CD4-positive, alpha-beta T cell treated with Interleukin-12 subunit alpha and Interleukin-12 subunit beta, for 1 hour (primary cell): Measurements from ENCODE around the gene ROCK1.
A peak's percentile ranks its signal among the peaks of the same experiment; 100 is the strongest.
"Not testable (repeated sequence)": the region's sequence is repeated elsewhere in the genome, so short reads cannot be mapped to it uniquely, and the experiment has no call there.

Experiments used
- DNase-seq: peaks from one replicate; pipeline ENCODE4 v3.0.0-alpha.2; 2020

Gene ROCK1

DNA sequence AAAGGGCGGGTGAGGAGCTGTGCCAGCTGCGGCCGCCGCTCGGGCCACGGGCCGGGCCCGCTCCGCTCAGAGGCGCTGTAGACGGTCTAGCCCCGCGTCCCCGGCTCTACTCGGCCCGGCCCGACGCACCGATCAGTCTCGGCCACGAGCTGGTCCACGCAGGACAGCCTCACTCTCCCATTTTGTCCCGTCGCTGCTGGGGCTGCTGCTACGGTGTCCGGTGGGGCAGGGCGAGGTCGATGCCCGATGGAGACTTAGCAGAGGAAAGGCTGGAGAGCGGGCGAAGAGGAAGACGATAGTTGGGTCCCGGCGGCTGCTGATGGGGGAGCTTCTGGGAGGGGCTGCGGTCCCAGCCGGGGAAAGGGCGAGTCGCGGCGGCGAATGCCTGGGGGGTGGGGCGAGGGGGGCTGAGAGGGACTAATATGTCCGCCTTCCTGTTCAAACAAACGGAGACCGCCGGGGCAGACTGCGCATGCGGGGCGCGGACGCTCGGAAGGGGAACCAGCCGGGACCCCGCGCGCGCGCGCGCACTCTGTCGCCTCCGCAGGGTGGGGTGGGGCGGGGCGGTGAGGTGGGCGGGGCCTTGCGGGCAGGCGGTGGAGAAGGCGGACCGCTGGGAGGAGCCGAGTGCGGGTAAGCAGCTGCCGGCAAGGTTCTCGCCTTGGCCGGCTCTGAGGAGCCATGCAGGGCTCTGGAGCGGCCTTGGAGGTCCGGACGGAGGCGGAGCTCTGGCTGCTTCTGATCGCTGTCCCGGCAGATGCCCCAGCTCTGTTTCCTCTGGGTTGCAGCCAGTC, at the start of gene ROCK1:
TSS of gene ROCK1 (minus strand) at position 468 of the 794 bp plus-strand sequence. CDS start 903 bp downstream, outside the sequence.
- peak; percentile 99 for DNase-seq

DNA sequence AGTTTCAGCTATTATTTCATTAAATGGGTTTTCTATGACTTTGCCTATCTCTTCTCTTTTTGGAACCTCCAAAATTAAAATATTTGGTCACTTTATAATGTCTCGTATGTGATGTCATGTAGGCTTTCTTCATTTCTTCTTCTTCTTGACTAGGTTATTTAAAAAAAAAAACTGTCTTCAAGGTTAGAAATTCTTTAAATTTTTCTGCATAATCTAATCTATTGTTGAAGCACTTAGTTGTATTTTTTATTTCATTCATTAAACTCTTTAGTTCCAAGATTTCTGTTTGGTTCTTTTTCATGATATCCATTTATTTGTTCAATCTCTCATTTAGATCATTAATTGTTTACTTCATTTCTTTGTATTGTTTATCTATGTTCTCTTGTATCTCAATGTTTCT, 43.8 kb upstream of the ROCK1 start:
- DNase-seq = no peak

DNA sequence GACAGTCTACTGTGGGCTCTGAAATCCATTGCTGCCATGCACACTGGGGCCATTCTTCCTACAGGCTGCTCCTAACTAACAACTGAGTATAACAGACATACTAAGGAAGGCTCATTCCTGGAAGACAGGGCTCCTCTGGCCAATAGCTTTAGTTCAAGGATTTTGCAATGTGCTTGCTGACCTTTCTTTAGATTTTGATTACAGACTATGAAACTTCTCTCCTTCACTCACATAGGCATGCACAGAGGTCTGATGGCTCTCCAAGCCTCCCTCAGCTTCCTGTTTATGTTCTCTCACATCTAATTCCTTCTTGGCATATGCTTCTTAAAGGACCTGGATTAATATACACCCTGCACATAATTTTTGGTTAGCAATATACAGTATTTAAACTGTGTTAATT, 34.4 kb upstream of the ROCK1 start:
- no peak for DNase-seq

DNA sequence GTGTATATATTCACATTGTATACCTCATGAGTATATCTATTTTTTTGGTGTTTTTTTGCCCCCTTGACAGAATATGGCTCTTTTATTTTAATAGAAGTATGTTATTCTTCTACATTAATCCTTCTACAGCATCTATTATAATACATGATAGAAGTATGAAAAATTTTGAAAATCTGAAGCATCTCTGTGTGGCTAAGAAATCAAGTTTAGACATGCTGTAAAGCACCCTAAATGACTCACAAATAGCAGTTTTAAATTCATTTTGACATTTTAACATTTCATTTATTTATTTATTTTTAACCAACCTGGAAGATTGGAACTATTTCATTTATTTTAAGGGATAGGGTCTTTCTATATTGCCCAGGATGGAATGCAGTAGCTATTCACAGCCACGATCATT, 33.8 kb upstream of the ROCK1 start:
- no peak for DNase-seq

DNA sequence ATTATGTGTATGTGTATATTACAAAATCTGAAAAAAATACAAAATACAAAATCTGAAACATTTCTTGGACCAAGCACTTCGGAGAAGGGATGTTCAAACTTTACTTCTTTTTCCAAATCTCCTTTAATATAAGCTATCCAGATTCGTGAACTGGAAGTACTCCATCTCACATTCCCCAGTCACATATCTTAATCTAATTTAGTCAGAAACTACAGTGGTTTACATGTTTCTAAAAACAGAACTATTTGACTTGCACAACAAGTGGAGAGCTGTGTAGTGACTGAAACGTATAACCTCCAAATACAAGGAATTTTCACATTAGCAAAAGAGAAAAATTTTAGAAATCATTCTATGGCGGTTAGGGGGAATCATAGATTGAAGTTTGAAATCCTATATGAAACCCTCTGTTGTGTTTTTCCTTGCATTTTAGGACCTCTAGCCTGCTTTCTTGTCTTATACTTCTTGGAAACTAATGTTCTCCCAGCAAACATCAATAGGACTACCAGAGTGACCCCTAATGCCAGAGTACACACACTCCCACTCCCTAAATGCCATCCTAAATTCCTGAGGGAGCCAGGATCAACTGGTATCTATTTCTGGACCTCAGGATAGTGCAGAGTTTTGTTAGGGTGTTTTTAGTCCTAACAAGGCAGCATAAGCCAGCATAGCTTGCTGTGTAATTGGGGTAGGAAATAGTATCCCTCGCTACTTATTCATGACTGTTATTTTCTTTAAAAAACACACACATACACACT, 30.2 kb upstream of the ROCK1 start:
- DNase-seq = no peak

DNA sequence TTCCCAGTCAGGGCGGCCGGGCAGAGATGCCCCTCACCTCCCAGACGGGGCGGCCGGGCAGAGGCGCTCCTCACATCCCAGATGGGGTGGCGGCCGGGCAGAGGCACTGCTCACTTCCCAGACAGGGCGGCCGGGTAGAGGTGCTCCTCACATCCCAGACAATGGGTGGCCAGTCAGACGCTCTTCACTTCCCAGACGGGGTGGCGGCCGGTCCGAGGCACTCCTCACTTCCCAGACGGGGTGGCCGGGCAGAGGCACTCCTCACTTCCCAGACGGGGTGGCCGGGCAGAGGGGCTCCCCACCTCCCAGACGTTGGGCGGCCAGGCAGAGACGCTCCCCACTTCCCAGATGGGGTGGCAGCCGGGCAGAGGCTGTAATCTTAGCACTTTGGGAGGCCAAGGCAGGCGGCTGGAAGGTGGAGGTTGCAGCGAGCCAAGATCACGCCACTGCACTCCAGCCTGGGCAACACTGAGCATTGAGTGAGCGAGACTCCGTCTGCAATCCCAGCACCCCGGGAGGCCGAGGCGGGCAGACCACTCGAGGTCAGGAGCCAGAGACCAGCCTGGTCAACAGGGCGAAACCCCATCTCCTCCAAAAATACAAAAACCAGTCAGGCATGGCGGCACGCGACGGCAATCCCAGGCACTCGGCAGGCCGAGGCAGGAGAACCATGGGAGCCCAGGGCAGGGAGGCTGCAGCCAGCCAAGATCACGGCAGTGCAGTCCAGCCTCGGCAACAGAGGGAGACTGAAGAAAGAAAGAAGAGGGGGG, 26.3 kb upstream of the ROCK1 start:
- not testable (repeated sequence) for DNase-seq

DNA sequence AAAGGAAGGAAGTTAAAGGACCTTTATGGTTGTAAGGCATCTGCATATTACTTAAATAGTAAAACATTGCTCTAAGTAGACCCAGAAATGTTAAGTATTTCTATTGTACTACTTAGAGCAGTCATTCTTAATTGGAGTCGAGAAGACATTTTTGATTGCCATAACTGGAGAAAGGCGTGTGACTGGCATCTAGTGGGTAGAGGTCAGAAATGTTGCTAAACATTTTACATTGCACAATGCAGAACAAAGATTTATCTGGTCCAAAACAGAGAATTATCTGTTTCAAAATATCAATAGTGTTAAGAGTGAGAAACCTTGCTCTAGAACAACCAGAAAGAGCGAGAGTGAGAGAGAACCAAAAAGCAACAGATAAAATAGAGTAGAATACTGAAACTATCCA, 23.3 kb upstream of the ROCK1 start:
- DNase-seq = peak; percentile 55

DNA sequence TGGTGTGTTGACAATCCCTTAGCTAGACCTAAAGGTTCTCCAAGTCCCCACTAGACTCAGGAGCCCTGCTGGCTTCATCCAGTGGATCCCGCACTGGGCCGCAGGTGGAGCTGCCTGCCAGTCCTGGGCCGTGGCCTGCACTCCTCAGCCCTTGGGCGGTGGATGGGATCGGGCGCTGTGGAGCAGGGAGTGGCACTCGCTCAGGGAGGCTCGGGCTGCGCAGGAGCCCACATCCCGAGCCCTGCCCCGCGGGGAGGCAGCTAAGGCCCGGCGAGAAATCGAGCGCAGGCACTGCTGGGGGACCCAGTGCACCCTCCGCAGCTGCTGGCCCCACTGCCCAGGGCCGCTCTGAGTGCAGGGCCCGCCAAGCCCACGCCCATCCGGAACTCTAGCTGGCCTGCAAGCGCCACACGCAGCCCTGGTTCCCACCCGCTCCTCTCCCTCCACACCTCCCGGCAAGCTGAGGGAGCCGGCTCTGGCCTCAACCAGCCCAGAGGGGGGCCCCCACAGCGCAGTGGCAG, 20.8 kb upstream of the ROCK1 start:
- DNase-seq = no peak

DNA sequence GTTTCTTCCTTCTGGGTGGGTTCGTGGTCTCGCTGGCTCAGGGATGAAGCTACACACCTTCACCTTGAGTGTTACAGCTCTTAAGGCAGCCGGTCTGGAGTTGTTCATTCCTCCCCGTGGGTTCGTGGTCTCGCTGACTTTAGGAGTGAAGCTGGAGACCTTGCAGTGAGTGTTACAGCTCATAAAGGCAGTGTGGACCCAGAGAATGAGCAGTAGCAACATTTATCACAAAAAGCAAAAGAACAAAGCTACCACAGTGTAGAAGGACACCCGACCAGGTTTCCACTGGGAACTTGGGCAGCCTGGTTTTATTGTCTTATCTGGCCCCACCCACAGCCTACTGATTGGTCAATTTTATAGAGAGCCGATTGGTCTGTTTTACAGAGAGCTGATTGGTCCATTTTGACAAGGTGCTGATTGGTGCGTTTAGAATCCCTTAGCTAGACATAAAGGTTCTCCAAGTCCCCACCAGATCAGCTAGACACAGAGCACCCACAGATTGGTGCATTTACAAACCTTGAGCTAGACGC, 20.1 kb upstream of the ROCK1 start:
- no peak for DNase-seq

DNA sequence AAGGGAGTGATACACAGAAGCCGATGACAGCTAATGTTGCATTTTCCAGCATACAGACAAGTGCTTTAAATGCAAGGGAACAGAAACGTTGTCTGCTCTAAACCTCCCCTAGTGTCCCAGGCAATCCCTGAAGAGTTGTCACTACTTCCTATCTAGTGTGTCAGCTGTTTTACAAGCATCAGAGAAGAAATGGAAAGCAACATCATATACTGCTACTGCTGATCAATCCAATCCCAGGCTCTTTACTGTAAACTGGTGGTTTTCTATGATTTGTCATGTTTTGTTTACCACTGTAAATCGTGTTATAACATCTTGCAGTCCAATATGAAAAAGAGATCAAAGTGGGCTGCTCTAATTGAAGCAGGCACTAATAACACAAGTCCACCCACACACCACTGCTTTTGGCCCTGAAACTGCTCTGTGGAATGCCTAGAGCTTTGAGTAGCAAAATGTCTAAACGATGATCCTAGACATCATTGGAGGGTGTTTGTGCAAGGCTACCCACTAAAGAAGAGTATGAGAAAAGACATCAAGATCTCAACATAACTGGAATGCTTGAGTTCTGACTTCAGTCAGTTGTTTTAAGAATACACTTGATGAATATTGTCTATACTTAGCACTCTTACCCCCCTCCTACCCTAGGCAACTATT, 18.1 kb upstream of the ROCK1 start:
- DNase-seq = no peak

DNA sequence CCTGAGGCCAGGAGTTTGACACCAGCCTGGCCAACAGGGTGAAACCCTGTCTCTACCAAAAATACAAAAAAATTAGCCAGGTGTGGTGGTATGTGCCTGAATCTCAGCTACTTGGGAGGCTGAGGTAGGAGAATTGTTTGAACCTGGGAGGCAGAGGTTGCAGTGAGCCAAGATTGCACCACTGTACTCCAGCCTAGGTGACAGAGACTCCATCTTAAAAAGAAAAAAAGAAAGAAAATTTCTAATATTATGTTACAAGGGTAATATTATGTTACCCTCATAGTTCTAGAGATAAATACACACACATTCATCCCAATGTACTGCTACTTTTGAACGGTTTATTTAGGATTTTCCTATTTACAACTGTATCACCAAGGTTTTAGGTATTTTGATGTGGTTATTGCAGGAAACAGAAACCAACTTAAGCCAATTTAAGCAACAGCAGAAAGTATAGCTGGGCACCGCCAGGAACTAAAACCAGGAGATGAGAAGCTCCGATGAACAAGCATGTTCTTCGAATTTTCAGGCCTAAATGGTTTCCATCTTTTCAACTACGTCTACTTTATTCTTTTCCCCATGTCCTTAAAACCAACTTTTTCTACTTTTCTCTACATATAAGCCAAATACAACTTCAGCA, 11.8 kb upstream of the ROCK1 start:
- DNase-seq = no peak

DNA sequence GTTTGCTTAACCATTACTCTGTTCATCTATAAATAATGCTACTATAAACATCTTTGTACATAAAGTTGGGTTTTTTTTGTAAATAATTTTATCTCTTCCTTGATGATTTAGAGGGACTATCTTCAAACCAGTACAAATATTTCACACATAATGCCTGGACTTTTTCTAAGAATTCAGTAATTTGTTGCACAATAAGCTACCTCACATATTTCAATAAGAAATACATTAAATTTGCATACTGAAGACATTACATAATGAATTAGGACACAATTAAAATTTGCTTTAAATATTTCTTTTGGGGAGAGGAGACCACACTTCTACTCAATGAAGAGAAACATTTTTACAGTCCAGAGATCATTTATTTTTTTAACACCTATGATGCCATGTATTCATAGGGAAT, 7.2 kb upstream of the ROCK1 start:
- DNase-seq = no peak

DNA sequence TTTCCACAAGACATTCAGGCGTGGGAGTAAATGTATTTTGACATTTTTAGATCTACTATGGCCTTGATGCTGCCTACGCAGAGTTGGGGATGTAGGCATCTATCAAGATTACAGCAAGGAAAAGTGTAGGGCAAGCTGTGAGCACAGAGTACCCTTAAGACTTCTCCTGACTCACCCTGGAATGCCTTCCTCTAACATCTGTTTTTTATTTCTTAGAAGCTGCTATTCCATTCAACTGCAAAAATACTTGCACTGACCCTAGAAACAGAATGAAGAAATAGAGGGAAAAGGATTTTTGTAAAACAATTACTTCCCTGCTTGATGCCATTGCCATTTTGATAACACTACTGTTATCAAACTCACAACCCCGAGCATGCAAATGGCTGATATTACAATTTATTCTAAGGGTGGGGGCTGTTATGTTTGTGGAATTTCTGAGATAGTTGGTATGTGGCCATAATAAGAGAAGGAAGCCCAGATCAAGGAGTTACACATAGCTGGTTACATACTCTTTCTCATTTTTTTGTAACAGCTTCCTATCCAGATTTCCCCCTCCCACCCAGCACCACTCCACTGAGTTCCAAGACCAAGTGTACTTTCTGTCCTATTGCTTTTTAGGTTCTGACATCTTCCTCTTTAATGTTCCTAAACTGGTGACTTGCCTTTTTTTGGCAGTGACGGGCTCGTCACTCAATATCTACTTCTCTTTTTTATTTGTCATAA, 6.0 kb upstream of the ROCK1 start:
- no peak for DNase-seq

DNA sequence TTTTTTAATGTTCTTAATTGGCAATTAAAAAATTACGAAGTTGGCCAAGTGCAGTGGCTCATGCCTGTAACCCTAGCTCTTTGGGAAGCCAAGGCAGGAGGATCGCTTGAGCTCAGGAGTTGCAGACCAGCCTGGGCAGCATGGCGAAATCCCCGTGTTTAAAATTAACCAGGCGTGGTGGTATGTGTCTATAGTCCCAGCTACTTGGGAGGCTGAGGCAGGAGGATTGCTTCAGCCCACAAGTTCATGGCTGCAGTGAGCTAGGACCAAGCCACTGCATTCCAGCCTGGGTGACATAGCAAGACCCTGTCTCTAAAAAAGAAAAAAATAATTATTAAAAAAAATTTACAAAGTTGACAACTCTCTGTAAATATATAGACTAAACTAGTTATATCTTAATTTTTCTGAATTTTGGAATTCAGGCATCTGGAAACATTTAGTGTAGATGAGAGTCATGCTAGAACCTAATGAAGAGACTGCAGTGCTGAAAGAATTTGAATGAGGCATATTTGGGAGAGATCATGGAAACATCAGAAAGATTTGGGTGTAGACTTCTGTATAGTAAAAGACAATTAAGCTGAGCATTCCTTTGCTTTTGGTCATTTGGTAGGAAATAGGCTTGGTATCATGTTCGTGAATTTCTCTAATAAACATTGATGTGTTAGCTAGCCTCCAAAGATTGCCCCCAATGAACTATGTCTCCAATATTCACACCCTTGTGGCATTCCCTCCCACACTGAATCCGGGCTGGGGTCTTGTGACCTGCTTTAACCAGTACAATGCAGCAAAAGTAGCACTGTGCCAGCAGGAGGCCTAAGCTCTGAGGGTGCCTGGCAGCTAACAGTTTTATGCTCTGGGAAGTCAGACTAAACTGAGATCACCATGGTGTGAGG, 4.2 kb upstream of the ROCK1 start:
- DNase-seq = no peak

DNA sequence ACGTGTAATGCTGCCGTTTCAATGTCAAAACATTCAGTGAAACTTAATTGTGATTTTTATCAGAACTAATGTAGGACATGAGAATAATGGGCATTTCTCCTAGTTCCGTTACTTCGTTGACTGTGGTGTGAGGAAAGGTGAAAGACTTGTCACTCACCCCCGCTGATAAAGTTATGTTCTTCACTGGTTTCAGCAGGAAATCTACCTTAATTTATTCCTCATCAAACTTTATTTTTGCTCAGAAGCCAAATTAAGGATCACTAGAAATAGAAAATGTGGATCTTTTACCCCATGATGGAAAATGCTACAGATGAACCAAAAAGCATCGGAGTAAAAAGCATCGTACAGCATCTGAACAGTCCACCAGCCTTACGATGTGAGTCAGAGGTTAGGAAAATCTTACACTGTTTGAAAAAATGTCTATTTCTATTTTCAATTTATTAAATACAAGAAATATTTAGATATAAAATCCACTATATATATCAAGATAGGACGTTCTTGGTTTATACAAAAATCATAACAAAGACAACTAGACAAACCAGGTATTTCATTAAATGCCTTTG, 1.0 kb upstream of the ROCK1 start:
- no peak for DNase-seq

DNA sequence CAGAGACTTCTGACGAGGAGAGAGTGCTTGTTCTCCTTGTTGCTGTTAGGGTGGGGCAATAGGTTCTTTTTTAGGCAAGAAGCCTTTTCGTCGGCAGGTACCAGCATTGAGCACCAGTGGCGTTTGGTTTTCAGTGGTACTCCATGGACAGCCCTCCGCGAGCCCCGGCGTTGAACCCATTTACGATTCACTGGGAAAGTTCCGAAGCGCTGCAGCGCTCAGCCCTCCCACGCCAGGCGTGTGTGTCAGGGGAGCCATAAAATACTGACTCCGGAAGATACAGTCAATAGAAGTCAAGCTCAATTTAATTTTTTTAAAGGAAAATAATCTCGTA, 494 bp upstream of the ROCK1 start:
- no peak for DNase-seq

DNA sequence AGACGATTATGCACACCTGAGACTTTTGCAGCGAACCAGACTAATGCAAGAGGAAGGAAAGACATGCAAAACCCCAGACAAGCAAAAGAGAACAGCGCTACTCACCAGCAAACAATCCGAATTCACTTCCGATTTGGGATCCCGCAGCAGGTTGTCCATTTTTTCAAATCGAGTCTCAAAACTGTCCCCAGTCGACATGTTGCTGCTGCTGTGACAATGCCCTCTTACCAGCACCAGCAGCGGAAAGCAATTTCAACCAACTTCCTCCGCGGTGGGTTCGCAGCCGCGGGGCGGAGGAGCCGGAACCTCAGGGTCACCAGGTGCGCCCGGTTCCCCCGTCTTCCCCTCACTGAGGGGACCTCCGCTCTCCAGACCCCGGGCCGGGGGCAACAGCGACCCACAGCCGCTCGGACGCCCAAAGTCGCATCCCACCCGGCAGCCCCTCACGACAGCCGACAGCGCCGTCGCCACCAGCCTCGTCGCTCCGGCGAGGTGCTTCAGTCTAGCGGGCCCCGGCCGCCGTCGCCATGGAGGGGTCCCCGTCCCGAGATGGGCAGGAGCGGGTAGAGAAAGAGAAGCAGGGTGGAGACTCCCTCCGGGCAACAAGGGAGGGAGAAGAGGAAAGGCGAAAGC, 784 bp downstream of the ROCK1 start:
- DNase-seq = peak; percentile 72

DNA sequence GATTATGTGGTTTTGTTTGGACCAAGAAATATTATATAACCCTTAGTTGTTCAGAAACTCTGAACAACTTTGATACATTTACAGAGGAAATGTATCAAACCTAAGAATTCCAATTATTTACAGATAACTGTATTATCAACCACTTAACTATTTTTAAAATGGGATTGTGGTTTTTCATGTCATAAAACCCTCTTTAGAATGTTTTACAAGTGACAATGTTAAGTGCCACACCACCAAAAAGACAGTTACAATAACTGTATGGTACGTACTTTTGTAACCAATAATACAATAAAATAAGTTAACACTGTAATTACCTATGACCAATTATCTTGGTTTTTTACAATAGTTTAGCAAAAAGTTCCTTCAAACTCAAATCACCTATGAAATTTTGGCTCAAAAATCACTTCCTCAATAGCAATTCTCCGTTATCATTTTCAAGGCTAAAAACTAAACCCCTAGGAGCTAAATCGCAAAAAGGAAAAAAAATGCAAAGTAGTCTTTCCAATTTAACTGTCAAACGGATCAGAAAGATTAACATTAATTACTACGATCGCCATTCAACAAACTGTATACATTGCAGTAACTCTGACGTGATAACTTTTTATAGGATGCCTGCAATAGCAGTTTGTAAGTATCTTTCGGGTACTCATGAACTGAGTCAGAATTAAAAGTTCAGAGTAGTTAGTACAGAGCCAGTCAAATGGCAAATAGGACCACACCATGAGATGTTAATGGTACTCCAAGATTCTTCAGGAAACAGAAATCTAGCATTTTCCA, 1.5 kb downstream of the ROCK1 start:
- no peak for DNase-seq

DNA sequence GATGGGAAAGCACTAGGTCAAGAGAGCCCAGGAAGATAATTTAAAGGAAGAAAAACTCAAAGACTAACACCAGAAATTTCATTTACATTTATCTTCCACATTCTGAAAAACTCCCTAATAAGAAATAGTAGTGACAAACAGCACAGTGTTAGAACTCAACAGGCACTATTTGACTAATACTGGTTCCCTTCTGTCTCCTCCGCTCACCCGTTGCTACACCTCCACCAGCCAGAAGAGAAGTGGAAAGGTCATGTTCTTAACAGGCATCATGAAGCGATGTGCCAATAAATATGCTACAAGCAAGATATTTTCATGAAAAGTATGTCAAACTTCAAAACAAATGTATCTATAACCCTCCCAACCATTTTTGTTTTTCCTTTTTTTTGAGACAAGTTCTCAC, 5.7 kb downstream of the ROCK1 start:
- DNase-seq = no peak
